HUES48 (cell line): ENCODE data around the gene SYT10.

Experiments
- H3K27ac ChIP-seq: one replicate; pipeline ENCODE4 v1.7.0; 2013; ENCODE audit warnings: low read depth, low read length, inconsistent platforms
- H3K27me3 ChIP-seq: 2 replicates; pipeline ENCODE4 v1.6.1; 2013; ENCODE audit warnings: mild to moderate bottlenecking, low read length; ENCODE audit not compliant: control insufficient read depth, insufficient read depth
- H3K36me3 ChIP-seq: 2 replicates; pipeline ENCODE4 v1.6.1; 2013; ENCODE audit warnings: low read length; ENCODE audit not compliant: control insufficient read depth, insufficient read depth
- H3K4me1 ChIP-seq: 2 replicates; pipeline ENCODE4 v1.6.1; 2013; ENCODE audit warnings: mild to moderate bottlenecking, low read length; ENCODE audit not compliant: control insufficient read depth, insufficient read depth
- H3K4me3 ChIP-seq: 2 replicates; pipeline ENCODE4 v1.5.1; 2013; ENCODE audit warnings: mild to moderate bottlenecking, low read depth, low read length
- H3K9ac ChIP-seq: 2 replicates; pipeline ENCODE4 v1.6.1; 2013; ENCODE audit warnings: mild to moderate bottlenecking, low read depth, low read length, moderate library complexity
- H3K9me3 ChIP-seq: 2 replicates; pipeline ENCODE4 v1.6.1; 2013; ENCODE audit warnings: low read length; ENCODE audit not compliant: control insufficient read depth, insufficient read depth

The SYT10 gene

GRCh38 chr12:33439587-33440011 lies at the start of gene SYT10:
SYT10 (minus strand) TSS chr12:33439819; CDS start chr12:33439522, 297 bp downstream.
- Histone ChIP-seq H3K9me3 (no peaks in the 10 kb centered on the region), H3K4me3 (peak within 1 kb of the TSS; percentile 80), H3K9ac (peak within 1 kb of the TSS; percentile 71), H3K4me1 (peaks cover 18% of the 10 kb centered on the region), H3K27ac (peak within 1 kb of the TSS; percentile 27), H3K36me3 (no peaks in the 10 kb centered on the region), H3K27me3 (peaks cover 44% of the 10 kb centered on the region)

GRCh38 chr12:33488036-33488435 lies 48.4 kb upstream of the SYT10 start:
- no peak overlapping the region for H3K4me3 ChIP-seq
- no peaks in the 10 kb centered on the region for H3K36me3 ChIP-seq
- no peak overlapping the region for H3K27ac ChIP-seq
- H3K4me1 ChIP-seq, result peaks cover 10% of the 10 kb centered on the region; the same call in 1 of the 2 replicates
- H3K9me3 ChIP-seq, result peaks cover 7% of the 10 kb centered on the region
- H3K9ac ChIP-seq, result no peak overlapping the region
- H3K27me3 ChIP-seq, result no peaks in the 10 kb centered on the region

GRCh38 chr12:33486058-33486457 lies 46.4 kb upstream of the SYT10 start:
- Histone ChIP-seq H3K9ac (no peak overlapping the region), H3K27ac (no peak overlapping the region), H3K27me3 (no peaks in the 10 kb centered on the region), H3K4me1 (peaks cover 10% of the 10 kb centered on the region; the same call in 1 of the 2 replicates), H3K36me3 (no peaks in the 10 kb centered on the region), H3K9me3 (no peaks in the 10 kb centered on the region), H3K4me3 (no peak overlapping the region)

- H3K27me3 ChIP-seq, result no peaks in the 10 kb centered on the region
- H3K9ac ChIP-seq, result no peak overlapping the region
- no peak overlapping the region for H3K4me3 ChIP-seq
- no peaks in the 10 kb centered on the region for H3K36me3 ChIP-seq
- no peaks in the 10 kb centered on the region for H3K9me3 ChIP-seq
- peaks cover 10% of the 10 kb centered on the region; the same call in 1 of the 2 replicates for H3K4me1 ChIP-seq
- H3K27ac ChIP-seq, result no peak overlapping the region
Measured at GRCh38 chr12:33484161-33484560, 44.5 kb upstream of the SYT10 start.

GRCh38 chr12:33480366-33480765 lies 40.7 kb upstream of the SYT10 start:
- H3K9me3 ChIP-seq, result no peaks in the 10 kb centered on the region
- no peaks in the 10 kb centered on the region for H3K36me3 ChIP-seq
- no peak overlapping the region for H3K9ac ChIP-seq
- no peaks in the 10 kb centered on the region for H3K27me3 ChIP-seq
- no peaks in the 10 kb centered on the region for H3K4me1 ChIP-seq
- no peak overlapping the region for H3K4me3 ChIP-seq
- H3K27ac ChIP-seq, result no peak overlapping the region

- Histone ChIP-seq H3K27me3 (no peaks in the 10 kb centered on the region), H3K4me1 (no peaks in the 10 kb centered on the region), H3K36me3 (no peaks in the 10 kb centered on the region), H3K4me3 (no peak overlapping the region), H3K27ac (no peak overlapping the region), H3K9me3 (no peaks in the 10 kb centered on the region), H3K9ac (no peak overlapping the region)
Measured at GRCh38 chr12:33476058-33476457, 36.4 kb upstream of the SYT10 start.

DNA sequence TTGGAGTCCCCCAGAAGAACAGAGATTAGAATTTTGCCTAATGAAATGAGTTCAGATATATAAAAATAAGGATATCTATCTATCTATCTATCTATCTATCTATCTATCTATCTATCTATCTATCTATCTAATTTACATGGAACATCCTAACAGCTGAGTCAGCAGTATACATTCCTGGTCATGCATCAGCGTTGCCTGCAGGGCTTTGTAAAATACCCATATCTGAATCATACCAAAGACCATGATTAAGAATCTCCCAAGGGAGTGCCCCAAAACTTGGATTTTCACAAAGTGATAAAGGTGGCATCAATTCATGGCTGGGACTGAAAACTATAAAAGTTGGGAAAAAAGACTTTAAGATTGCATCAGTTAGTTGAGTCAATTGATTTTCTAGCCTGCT lies 32.7 kb upstream of the SYT10 start:
- H3K4me1 ChIP-seq, result no peaks in the 10 kb centered on the region
- no peaks in the 10 kb centered on the region for H3K36me3 ChIP-seq
- H3K9ac ChIP-seq, result no peak overlapping the region
- H3K4me3 ChIP-seq, result no peak overlapping the region
- no peaks in the 10 kb centered on the region for H3K9me3 ChIP-seq
- no peaks in the 10 kb centered on the region for H3K27me3 ChIP-seq
- H3K27ac ChIP-seq, result no peak overlapping the region

GRCh38 chr12:33455096-33455495 lies 15.5 kb upstream of the SYT10 start:
- Histone ChIP-seq H3K4me1 (0 out of 2 replicates have a peak, but pooled peaks cover 2% of the 10 kb centered on the region), H3K27me3 (no peaks in the 10 kb centered on the region), H3K9ac (no peak overlapping the region), H3K27ac (no peak overlapping the region), H3K36me3 (no peaks in the 10 kb centered on the region), H3K4me3 (no peak overlapping the region), H3K9me3 (no peaks in the 10 kb centered on the region; the same call in 1 of the 2 replicates)

DNA sequence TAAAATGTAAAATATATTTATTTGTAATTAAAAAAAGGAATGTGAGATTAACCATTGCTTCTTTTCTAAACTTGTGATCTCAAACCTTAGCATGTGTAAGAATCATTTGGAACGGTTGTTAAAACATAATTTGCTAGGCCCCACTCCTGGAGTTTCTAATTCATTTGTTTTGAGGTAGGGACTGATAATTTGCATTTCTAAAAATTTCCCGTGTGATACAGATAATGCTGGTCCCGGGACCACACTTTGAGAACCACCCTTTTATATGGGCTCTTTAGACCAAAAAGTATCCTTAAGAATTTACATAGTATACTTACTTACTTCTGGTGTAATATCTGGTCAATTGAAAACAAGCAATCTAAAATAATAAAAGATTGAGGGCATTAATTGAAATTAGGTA lies 10.9 kb upstream of the SYT10 start:
- Histone ChIP-seq H3K27me3 (no peaks in the 10 kb centered on the region), H3K4me3 (no peak overlapping the region), H3K4me1 (no peaks in the 10 kb centered on the region), H3K9me3 (no peaks in the 10 kb centered on the region), H3K27ac (no peak overlapping the region), H3K36me3 (no peaks in the 10 kb centered on the region), H3K9ac (no peak overlapping the region)

- peak overlapping the region; percentile 80; the same call in 1 of the 2 replicates for H3K4me3 ChIP-seq
- H3K27ac ChIP-seq, result no peak overlapping the region
- no peaks in the 10 kb centered on the region for H3K36me3 ChIP-seq
- peaks cover 18% of the 10 kb centered on the region for H3K4me1 ChIP-seq
- H3K9me3 ChIP-seq, result no peaks in the 10 kb centered on the region
- no peak overlapping the region for H3K9ac ChIP-seq
- H3K27me3 ChIP-seq, result peaks cover 44% of the 10 kb centered on the region
Measured at GRCh38 chr12:33440477-33440876, 858 bp upstream of the SYT10 start.

GRCh38 chr12:33438851-33439586 lies 600 bp downstream of the SYT10 start:
- no peaks in the 10 kb centered on the region for H3K9me3 ChIP-seq
- H3K4me3 ChIP-seq, result peak overlapping the region; percentile 80
- H3K4me1 ChIP-seq, result peaks cover 18% of the 10 kb centered on the region
- H3K9ac ChIP-seq, result peak overlapping the region; percentile 71
- H3K27ac ChIP-seq, result peak overlapping the region; percentile 27
- H3K27me3 ChIP-seq, result peaks cover 44% of the 10 kb centered on the region
- H3K36me3 ChIP-seq, result no peaks in the 10 kb centered on the region
